Liver (tissue), 9 donors: Measurements from ENCODE around the gene NFIX. TPM values are rescaled to one million over a fixed set of nuclear protein-coding genes. Genes with fewer than 3 reads are reported as not detected.

Source experiments
- DNase-seq: peaks from one replicate; pipeline ENCODE4 v3.0.0-alpha.2; 2017; ENCODE audit warnings: low spot score
- H3K27ac ChIP-seq, 2 donors: one replicate each; pipeline ENCODE4 v1.7.0; 2013; ENCODE audit warnings: inconsistent platforms in 2 of 2, low read length in 2 of 2, control low read depth in 1 of 2, low read depth in 1 of 2, mild to moderate bottlenecking in 1 of 2
- H3K27me3 ChIP-seq, 4 donors: one replicate each; pipeline versions ENCODE4 v1.6.1 to v1.7.0; 2013; ENCODE audit warnings: low read length in 3 of 4, inconsistent platforms in 1 of 4, mild to moderate bottlenecking in 1 of 4, moderate library complexity in 1 of 4; ENCODE audit not compliant: control insufficient read depth in 4 of 4, insufficient read depth in 4 of 4
- H3K36me3 ChIP-seq, 4 donors: one replicate each; pipeline versions ENCODE4 v1.6.1 to v1.7.0; 2013; ENCODE audit warnings: low read length in 3 of 4, mild to moderate bottlenecking in 3 of 4, low read depth in 1 of 4, moderate library complexity in 1 of 4; ENCODE audit not compliant: control insufficient read depth in 4 of 4, insufficient read depth in 3 of 4
- H3K4me1 ChIP-seq, 4 donors: one replicate each; pipeline versions ENCODE4 v1.6.1 to v1.7.0; 2013; ENCODE audit warnings: low read length in 3 of 4, mild to moderate bottlenecking in 3 of 4, moderate library complexity in 1 of 4; ENCODE audit not compliant: control insufficient read depth in 4 of 4, insufficient read depth in 4 of 4
- H3K4me3 ChIP-seq, 3 donors: one replicate each; pipeline versions ENCODE4 v1.6.1 to v1.7.0; 2013; ENCODE audit warnings: low read length in 3 of 3, control low read depth in 1 of 3, low read depth in 1 of 3, mild to moderate bottlenecking in 1 of 3
- H3K9ac ChIP-seq, 2 donors: one replicate each; pipeline ENCODE4 v1.7.0; 2013; ENCODE audit warnings: low read length in 2 of 2, mild to moderate bottlenecking in 2 of 2, moderate library complexity in 2 of 2, control low read depth in 1 of 2, low read depth in 1 of 2
- H3K9me3 ChIP-seq, 4 donors: one replicate each; pipeline versions ENCODE4 v1.6.1 to v1.7.0; 2013; ENCODE audit warnings: low read length in 3 of 4; ENCODE audit not compliant: control insufficient read depth in 4 of 4
- FOXA1 ChIP-seq: IDR thresholded peaks from 2 replicates; pipeline ENCODE4 v1.6.1; 2016; ENCODE audit warnings: antibody characterized with exemption
- FOXA2 ChIP-seq: IDR thresholded peaks from 2 replicates; pipeline ENCODE4 v1.6.1; 2016; ENCODE audit warnings: antibody characterized with exemption
- GABPA ChIP-seq, 2 donors: IDR thresholded peaks in 1 of 2; conservative IDR thresholded peaks in 1 of 2; 2 replicates each; pipeline ENCODE4 v1.6.1; 2016; ENCODE audit warnings: antibody characterized with exemption in 2 of 2, mild to moderate bottlenecking in 1 of 2, moderate library complexity in 1 of 2
- HNF4G ChIP-seq: IDR thresholded peaks from 2 replicates; pipeline ENCODE4 v1.6.1; 2016; ENCODE audit warnings: antibody characterized with exemption
- JUND ChIP-seq, 2 donors: IDR thresholded peaks; 2 replicates each; pipeline ENCODE4 v1.6.1; 2016; ENCODE audit warnings: antibody characterized with exemption in 2 of 2
- RAD21 ChIP-seq, 2 donors: IDR thresholded peaks; 2 replicates each; pipeline ENCODE4 v1.6.1; 2016; ENCODE audit warnings: antibody characterized with exemption in 2 of 2, mild to moderate bottlenecking in 2 of 2
- SP1 ChIP-seq: IDR thresholded peaks from 2 replicates; pipeline ENCODE4 v1.6.1; 2018; ENCODE audit warnings: antibody characterized with exemption, mild to moderate bottlenecking
- TAF1 ChIP-seq: conservative IDR thresholded peaks from 2 replicates; pipeline ENCODE4 v1.6.1; 2016; ENCODE audit warnings: antibody characterized with exemption, mild to moderate bottlenecking
- WGBS: extraction: QIAGEN DNeasy Blood & Tissue Kit; methylation state at CpG from one replicate; pipeline ENCODE4 v1.1.7; 2013; 5-methylcytosine and 5-hydroxymethylcytosine counted together
- polyA plus RNA-seq, 2 donors: library from polyadenylated mRNA; stranded (reverse) in 1 of 2; unstranded in 1 of 2; fragments of 200-250 nt in 1 of 2; fragments of >200 nt in 1 of 2; fragmentation: Nextera tagmentation in 1 of 2; extraction: Ambion mirVana in 1 of 2; gene quantifications; one replicate each; pipeline versions ENCODE4 v1.2.1 to v1.2.3, GENCODE V29; 2013 to 2015
- total RNA-seq, 2 donors: library from RNA; depleted of rRNA; stranded (reverse); fragments of >200 nt; gene quantifications; one replicate each; pipeline ENCODE4 v1.2.3, GENCODE V29; 2014
- TF ChIP-seq, protein P1 (sequence below): fragments of 150-350 bp; IDR thresholded peaks from 2 replicates; pipeline ENCODE4 v1.5.1; 2017; ENCODE audit warnings: improper control_type of control experiment, low read depth, low read length; ENCODE audit not compliant: missing input control
- TF ChIP-seq, protein P2 (sequence below): IDR thresholded peaks from 2 replicates; pipeline ENCODE4 v1.6.1; 2016; ENCODE audit warnings: antibody characterized with exemption
- TF ChIP-seq, protein P3 (sequence below): IDR thresholded peaks from 2 replicates; pipeline ENCODE4 v1.6.1; 2016; ENCODE audit warnings: antibody characterized with exemption
- TF ChIP-seq, protein P4 (sequence below): IDR thresholded peaks from 2 replicates; pipeline ENCODE4 v1.6.1; 2016; ENCODE audit warnings: antibody characterized with exemption, mild to moderate bottlenecking
- donor health status: healthy.
- donor health status: healthy.
- donor health status: healthy.
- donor health status: healthy.
- donor health status: healthy.

The NFIX gene
- total and polyA plus RNA-seq, 4 donors, result 3.3 to 18.4 (median 12.6) TPM

- H3K4me3 ChIP-seq, result no peak overlapping the region
- WGBS, result 74% methylated on average over 3 of the region's 3 CpGs
- H3K36me3 ChIP-seq, result no peaks in the 10 kb centered on the region
- no peak for DNase-seq
- no peaks in the 10 kb centered on the region for H3K9me3 ChIP-seq
- H3K27ac ChIP-seq, result no peak overlapping the region
- peaks cover 0 to 5% (median 0%) of the 10 kb centered on the region in 4 donors for H3K4me1 ChIP-seq
- no peak overlapping the region for H3K9ac ChIP-seq
- H3K27me3 ChIP-seq, result no peaks in the 10 kb centered on the region
- no peak for TF ChIP-seq RAD21 (IDR thresholded peaks at IDR 0.05)
- TF ChIP-seq, protein P1, sequence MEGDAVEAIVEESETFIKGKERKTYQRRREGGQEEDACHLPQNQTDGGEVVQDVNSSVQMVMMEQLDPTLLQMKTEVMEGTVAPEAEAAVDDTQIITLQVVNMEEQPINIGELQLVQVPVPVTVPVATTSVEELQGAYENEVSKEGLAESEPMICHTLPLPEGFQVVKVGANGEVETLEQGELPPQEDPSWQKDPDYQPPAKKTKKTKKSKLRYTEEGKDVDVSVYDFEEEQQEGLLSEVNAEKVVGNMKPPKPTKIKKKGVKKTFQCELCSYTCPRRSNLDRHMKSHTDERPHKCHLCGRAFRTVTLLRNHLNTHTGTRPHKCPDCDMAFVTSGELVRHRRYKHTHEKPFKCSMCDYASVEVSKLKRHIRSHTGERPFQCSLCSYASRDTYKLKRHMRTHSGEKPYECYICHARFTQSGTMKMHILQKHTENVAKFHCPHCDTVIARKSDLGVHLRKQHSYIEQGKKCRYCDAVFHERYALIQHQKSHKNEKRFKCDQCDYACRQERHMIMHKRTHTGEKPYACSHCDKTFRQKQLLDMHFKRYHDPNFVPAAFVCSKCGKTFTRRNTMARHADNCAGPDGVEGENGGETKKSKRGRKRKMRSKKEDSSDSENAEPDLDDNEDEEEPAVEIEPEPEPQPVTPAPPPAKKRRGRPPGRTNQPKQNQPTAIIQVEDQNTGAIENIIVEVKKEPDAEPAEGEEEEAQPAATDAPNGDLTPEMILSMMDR, result no peak
- TF ChIP-seq, protein P2, sequence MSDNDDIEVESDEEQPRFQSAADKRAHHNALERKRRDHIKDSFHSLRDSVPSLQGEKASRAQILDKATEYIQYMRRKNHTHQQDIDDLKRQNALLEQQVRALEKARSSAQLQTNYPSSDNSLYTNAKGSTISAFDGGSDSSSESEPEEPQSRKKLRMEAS, result no peak
- TF ChIP-seq, protein P3, sequence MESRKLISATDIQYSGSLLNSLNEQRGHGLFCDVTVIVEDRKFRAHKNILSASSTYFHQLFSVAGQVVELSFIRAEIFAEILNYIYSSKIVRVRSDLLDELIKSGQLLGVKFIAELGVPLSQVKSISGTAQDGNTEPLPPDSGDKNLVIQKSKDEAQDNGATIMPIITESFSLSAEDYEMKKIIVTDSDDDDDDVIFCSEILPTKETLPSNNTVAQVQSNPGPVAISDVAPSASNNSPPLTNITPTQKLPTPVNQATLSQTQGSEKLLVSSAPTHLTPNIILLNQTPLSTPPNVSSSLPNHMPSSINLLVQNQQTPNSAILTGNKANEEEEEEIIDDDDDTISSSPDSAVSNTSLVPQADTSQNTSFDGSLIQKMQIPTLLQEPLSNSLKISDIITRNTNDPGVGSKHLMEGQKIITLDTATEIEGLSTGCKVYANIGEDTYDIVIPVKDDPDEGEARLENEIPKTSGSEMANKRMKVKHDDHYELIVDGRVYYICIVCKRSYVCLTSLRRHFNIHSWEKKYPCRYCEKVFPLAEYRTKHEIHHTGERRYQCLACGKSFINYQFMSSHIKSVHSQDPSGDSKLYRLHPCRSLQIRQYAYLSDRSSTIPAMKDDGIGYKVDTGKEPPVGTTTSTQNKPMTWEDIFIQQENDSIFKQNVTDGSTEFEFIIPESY, result no peak
- TF ChIP-seq SP1, result no peak
These were observed 4.4 kb upstream of the NFIX start for GRCh38 chr19:12990853-12991252.

- Histone ChIP-seq H3K4me1 (peaks cover 0 to 5% (median 2%) of the 10 kb centered on the region in 4 donors), H3K36me3 (no peaks in the 10 kb centered on the region), H3K27me3 (no peaks in the 10 kb centered on the region), H3K9ac (no peak overlapping the region), H3K27ac (no peak overlapping the region), H3K4me3 (no peak overlapping the region), H3K9me3 (no peaks in the 10 kb centered on the region)
- no peak for DNase-seq
- 92% methylated on average over 5 of the region's 5 CpGs for WGBS
- no peak for TF ChIP-seq RAD21 (IDR thresholded peaks at IDR 0.05)
- TF ChIP-seq SP1, result no peak
- TF ChIP-seq, protein P1, result no peak
- no peak for TF ChIP-seq FOXA1
- no peak for TF ChIP-seq JUND (IDR thresholded peaks at IDR 0.05)
- no peak for TF ChIP-seq GABPA (IDR thresholded peaks at IDR 0.05 in 1 of 2, conservative IDR thresholded peaks at IDR 0.05 in 1 of 2)
- no peak for TF ChIP-seq TAF1
- TF ChIP-seq, protein P4, sequence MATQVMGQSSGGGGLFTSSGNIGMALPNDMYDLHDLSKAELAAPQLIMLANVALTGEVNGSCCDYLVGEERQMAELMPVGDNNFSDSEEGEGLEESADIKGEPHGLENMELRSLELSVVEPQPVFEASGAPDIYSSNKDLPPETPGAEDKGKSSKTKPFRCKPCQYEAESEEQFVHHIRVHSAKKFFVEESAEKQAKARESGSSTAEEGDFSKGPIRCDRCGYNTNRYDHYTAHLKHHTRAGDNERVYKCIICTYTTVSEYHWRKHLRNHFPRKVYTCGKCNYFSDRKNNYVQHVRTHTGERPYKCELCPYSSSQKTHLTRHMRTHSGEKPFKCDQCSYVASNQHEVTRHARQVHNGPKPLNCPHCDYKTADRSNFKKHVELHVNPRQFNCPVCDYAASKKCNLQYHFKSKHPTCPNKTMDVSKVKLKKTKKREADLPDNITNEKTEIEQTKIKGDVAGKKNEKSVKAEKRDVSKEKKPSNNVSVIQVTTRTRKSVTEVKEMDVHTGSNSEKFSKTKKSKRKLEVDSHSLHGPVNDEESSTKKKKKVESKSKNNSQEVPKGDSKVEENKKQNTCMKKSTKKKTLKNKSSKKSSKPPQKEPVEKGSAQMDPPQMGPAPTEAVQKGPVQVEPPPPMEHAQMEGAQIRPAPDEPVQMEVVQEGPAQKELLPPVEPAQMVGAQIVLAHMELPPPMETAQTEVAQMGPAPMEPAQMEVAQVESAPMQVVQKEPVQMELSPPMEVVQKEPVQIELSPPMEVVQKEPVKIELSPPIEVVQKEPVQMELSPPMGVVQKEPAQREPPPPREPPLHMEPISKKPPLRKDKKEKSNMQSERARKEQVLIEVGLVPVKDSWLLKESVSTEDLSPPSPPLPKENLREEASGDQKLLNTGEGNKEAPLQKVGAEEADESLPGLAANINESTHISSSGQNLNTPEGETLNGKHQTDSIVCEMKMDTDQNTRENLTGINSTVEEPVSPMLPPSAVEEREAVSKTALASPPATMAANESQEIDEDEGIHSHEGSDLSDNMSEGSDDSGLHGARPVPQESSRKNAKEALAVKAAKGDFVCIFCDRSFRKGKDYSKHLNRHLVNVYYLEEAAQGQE, result no peak
- no peak for TF ChIP-seq FOXA2
- no peak for TF ChIP-seq HNF4G
These were observed 4.0 kb upstream of the NFIX start for GRCh38 chr19:12991296-12991695.
